Measurements from ENCODE around the gene HADHA.

HADHA gene

GRCh38 chr2:26190369-26190768 lies 54.1 kb downstream of the HADHA start:
- DNase-seq, result no peak

- DNase-seq, result no peak
Observed at GRCh38 chr2:26189751-26190150, 54.7 kb downstream of the HADHA start.

- DNase-seq, result no peak
Observed at GRCh38 chr2:26189123-26189522, 55.3 kb downstream of the HADHA start.

GRCh38 chr2:26187537-26188104 lies 56.8 kb downstream of the HADHA start:
- DNase-seq, result no peak

- no peak for DNase-seq
Observed at GRCh38 chr2:26187114-26187513, 57.3 kb downstream of the HADHA start.

GRCh38 chr2:26185954-26186770 lies 58.3 kb downstream of the HADHA start:
- no peak for DNase-seq

GRCh38 chr2:26185304-26185928 lies 59.0 kb downstream of the HADHA start:
- no peak for DNase-seq

GRCh38 chr2:26184555-26185303 lies 59.7 kb downstream of the HADHA start:
- DNase-seq, result peak; percentile 90

- DNase-seq, result no peak
Observed at GRCh38 chr2:26184121-26184520, 60.3 kb downstream of the HADHA start.

- DNase-seq, result no peak
Observed at GRCh38 chr2:26182887-26183630, 61.4 kb downstream of the HADHA start.

GRCh38 chr2:26182441-26182840 lies 62.0 kb downstream of the HADHA start:
- no peak for DNase-seq

GRCh38 chr2:26179446-26179913 lies 65.0 kb downstream of the HADHA start:
- DNase-seq, result no peak

GRCh38 chr2:26178746-26179436 lies 65.5 kb downstream of the HADHA start:
- peak; percentile 16 for DNase-seq

GRCh38 chr2:26178246-26178645 lies 66.2 kb downstream of the HADHA start:
- no peak for DNase-seq

GRCh38 chr2:26177122-26177521 lies 67.3 kb downstream of the HADHA start:
- DNase-seq, result no peak

GRCh38 chr2:26176279-26176615 lies 68.2 kb downstream of the HADHA start:
- DNase-seq, result no peak

GRCh38 chr2:26175466-26176278 lies 68.8 kb downstream of the HADHA start:
- DNase-seq, result no peak

- DNase-seq, result no peak
Observed at GRCh38 chr2:26174691-26175465, 69.6 kb downstream of the HADHA start.

GRCh38 chr2:26173776-26174482 lies 70.5 kb downstream of the HADHA start:
- no peak for DNase-seq
